ENCODE results near the gene MAG. TPM values are rescaled to one million over a fixed set of nuclear protein-coding genes. Genes with fewer than 3 reads are reported as not detected.
A peak's percentile ranks its signal among the peaks of the same experiment; 100 is the strongest.

Gene MAG
- total and polyA plus RNA-seq, 2 of the 13 experiments (the other 11 are each of a cell fraction or from before 2014, with no cell fraction given): 0.20 to 1.3 TPM

GRCh38 chr19:35309481-35310279 lies 17.7 kb downstream of the MAG start (continued):
- 0 out of 2 replicates have a peak, but pooled peaks have one; percentile 49 for TF ChIP-seq ZNF737 (CRISPR knock-in tag; IDR thresholded peaks at IDR 0.05; ENCODE audit: borderline replicate concordance)
- peak; percentile 76; the same call in 1 of the 2 replicates for TF ChIP-seq SKIL (CRISPR knock-in tag; IDR thresholded peaks at IDR 0.05; ENCODE audit: borderline replicate concordance)
- TF ChIP-seq PITX1 (CRISPR knock-in tag; IDR thresholded peaks at IDR 0.05): peak; percentile 68; the same call in 1 of the 2 replicates
- TF ChIP-seq ZGPAT (CRISPR knock-in tag; IDR thresholded peaks at IDR 0.05): 0 out of 2 replicates have a peak, but pooled peaks have one; percentile 46
- TF ChIP-seq ZNF660 (CRISPR knock-in tag; IDR thresholded peaks at IDR 0.05; ENCODE audit: borderline replicate concordance, low read depth): no peak
- peak; percentile 33; the same call in 1 of the 2 replicates for TF ChIP-seq KDM6A (CRISPR knock-in tag; IDR thresholded peaks at IDR 0.05; ENCODE audit: low read depth)
- peak; percentile 68; the same call in 1 of the 2 replicates for TF ChIP-seq ZNF556 (CRISPR knock-in tag; IDR thresholded peaks at IDR 0.05; ENCODE audit: borderline replicate concordance)
- TF ChIP-seq SAP130 (CRISPR knock-in tag; IDR thresholded peaks at IDR 0.05; ENCODE audit: low read depth): 0 out of 2 replicates have a peak, but pooled peaks have one; percentile 38
- peak; percentile 89 for TF ChIP-seq NCOA2 (CRISPR knock-in tag; IDR thresholded peaks at IDR 0.05)
- TF ChIP-seq ATAD3A (CRISPR knock-in tag; IDR thresholded peaks at IDR 0.05): no peak
- no peak for TF ChIP-seq ZNF142 (CRISPR knock-in tag; IDR thresholded peaks at IDR 0.05)
- TF ChIP-seq HNF4A (CRISPR knock-in tag; IDR thresholded peaks at IDR 0.05): peak; percentile 67
- TF ChIP-seq SP140L (CRISPR knock-in tag; IDR thresholded peaks at IDR 0.05; ENCODE audit: borderline replicate concordance): 0 out of 2 replicates have a peak, but pooled peaks have one; percentile 19
- TF ChIP-seq ZNF138 (CRISPR knock-in tag; IDR thresholded peaks at IDR 0.05; ENCODE audit: low read depth): no peak
- no peak for TF ChIP-seq ZNF30 (CRISPR knock-in tag; IDR thresholded peaks at IDR 0.05)
- no peak for TF ChIP-seq ZFP36L1 (CRISPR knock-in tag; IDR thresholded peaks at IDR 0.05)
- TF ChIP-seq TEAD3 (CRISPR knock-in tag; optimal IDR thresholded peaks at IDR 0.05; ENCODE audit: borderline replicate concordance): peak; percentile 78
- TF ChIP-seq TRAFD1 (CRISPR knock-in tag; IDR thresholded peaks at IDR 0.05; ENCODE audit: borderline replicate concordance): no peak
